Keratinocyte (primary cell): ENCODE data around the gene SLC6A9.

ENCODE experiments used
- EZH2 ChIP-seq: IDR thresholded peaks from one replicate; pipeline ENCODE4 v1.6.1; 2012; ENCODE audit warnings: inconsistent platforms, mild to moderate bottlenecking, low read length, moderate library complexity
- TF ChIP-seq, protein P1 (sequence below), 3 experiments: IDR thresholded peaks in 1 of 3; conservative IDR thresholded peaks in 1 of 3; optimal IDR thresholded peaks in 1 of 3; 2 replicates in 2 of 3; 3 replicates in 1 of 3; pipeline versions ENCODE3 to v1.5.1; 2011; ENCODE audit warnings: low read length in 3 of 3, mild to moderate bottlenecking in 3 of 3, moderate library complexity in 2 of 3, control low read depth in 1 of 3, inconsistent platforms in 1 of 3; ENCODE audit not compliant: insufficient read depth in 2 of 3; ENCODE audit errors: extremely low read depth in 1 of 3

DNA sequence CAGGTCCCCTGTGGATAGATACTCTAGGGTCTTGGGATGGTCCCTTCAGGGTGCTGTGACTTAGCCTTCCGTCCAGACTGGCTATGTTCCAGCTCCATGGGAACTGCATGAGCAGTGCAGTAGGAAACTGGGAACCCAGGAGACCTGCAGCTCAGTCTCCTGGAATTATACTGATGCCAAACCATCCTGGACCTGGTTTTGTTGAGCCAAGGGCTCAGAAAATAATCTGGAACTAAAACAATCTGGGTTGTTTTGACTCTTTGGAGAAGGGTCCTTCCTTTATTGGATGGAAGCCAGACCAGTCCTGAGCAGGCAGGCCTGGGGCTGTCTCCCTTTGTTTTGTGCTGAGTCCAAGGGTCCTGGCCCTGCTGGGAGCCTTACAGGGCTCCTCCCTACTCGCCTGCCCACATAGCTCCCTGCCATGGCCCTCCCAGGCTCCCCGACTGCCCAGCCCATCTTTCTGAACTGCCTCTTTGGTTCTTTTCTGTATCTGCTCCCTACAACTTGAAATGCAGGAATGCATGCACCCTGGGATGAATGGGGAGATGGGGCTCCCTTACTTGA, 83.3 kb downstream of the SLC6A9 start:
- no peak for TF ChIP-seq EZH2
- TF ChIP-seq, protein P1, sequence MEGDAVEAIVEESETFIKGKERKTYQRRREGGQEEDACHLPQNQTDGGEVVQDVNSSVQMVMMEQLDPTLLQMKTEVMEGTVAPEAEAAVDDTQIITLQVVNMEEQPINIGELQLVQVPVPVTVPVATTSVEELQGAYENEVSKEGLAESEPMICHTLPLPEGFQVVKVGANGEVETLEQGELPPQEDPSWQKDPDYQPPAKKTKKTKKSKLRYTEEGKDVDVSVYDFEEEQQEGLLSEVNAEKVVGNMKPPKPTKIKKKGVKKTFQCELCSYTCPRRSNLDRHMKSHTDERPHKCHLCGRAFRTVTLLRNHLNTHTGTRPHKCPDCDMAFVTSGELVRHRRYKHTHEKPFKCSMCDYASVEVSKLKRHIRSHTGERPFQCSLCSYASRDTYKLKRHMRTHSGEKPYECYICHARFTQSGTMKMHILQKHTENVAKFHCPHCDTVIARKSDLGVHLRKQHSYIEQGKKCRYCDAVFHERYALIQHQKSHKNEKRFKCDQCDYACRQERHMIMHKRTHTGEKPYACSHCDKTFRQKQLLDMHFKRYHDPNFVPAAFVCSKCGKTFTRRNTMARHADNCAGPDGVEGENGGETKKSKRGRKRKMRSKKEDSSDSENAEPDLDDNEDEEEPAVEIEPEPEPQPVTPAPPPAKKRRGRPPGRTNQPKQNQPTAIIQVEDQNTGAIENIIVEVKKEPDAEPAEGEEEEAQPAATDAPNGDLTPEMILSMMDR (optimal IDR thresholded peaks at IDR 0.05 in 1 of 3, IDR thresholded peaks at IDR 0.05 in 1 of 3, conservative IDR thresholded peaks at IDR 0.05 in 1 of 3; ENCODE audit: extremely low read depth in 1 of 3, insufficient read depth in 2 of 3, low read length in 3 of 3), result no peak
